GM12875 (cell line): Measurements from ENCODE around the gene TNRC18.

Experiments used
- H3K4me3 ChIP-seq: one replicate; pipeline ENCODE4 v1.5.1; 2011; ENCODE audit warnings: low read depth, low read length, control low read depth
- TF ChIP-seq, protein P1 (sequence below): IDR thresholded peaks from 2 replicates; pipeline ENCODE4 v1.5.1; 2011; ENCODE audit warnings: low read depth, mild to moderate bottlenecking, control low read depth, inconsistent platforms, low read length, moderate library complexity, borderline replicate concordance; ENCODE audit not compliant: insufficient read depth

Gene TNRC18

DNA sequence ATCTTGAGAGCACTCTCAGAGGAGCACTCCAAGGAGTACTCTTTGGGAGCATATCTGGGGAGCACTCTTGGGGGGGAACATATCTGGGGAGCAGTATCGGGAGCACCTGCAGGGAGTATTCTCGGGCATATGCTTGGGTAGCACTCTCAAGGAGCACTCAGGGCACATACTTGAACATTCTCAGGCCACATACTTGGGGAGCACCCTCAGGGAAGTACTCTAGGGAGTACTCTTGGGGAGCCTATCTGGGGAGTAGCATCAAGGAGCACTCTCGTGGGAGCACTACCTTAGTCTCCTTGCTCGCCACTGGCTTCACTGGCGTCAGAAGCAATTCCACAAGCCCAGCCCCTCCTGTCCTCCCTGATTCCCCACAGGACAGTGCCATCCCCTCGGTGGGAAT lies 31.5 kb upstream of the TNRC18 start:
- H3K4me3 ChIP-seq = no peak overlapping the region
- TF ChIP-seq, protein P1, sequence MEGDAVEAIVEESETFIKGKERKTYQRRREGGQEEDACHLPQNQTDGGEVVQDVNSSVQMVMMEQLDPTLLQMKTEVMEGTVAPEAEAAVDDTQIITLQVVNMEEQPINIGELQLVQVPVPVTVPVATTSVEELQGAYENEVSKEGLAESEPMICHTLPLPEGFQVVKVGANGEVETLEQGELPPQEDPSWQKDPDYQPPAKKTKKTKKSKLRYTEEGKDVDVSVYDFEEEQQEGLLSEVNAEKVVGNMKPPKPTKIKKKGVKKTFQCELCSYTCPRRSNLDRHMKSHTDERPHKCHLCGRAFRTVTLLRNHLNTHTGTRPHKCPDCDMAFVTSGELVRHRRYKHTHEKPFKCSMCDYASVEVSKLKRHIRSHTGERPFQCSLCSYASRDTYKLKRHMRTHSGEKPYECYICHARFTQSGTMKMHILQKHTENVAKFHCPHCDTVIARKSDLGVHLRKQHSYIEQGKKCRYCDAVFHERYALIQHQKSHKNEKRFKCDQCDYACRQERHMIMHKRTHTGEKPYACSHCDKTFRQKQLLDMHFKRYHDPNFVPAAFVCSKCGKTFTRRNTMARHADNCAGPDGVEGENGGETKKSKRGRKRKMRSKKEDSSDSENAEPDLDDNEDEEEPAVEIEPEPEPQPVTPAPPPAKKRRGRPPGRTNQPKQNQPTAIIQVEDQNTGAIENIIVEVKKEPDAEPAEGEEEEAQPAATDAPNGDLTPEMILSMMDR = no peak

DNA sequence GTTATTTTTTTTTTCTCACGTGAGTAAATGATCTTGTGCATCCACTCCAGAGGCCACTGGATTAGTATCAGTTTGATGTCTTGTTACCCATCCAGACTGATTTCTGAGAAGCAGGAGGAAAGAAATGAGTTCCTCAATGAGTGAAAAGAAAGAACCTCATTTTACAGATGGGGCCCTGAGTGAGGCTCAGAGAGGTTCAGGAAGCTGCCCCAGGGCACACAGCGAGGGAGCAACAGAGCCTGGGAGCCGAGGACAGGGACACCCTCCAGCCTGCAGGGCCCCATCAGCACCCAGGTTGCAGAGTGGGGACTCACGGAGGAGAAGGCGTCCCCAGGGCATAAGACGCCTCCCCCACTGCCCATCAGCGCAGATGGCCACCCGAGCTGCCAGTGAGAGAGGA lies 30.9 kb upstream of the TNRC18 start:
- TF ChIP-seq, protein P1 = no peak
- no peak overlapping the region for H3K4me3 ChIP-seq

DNA sequence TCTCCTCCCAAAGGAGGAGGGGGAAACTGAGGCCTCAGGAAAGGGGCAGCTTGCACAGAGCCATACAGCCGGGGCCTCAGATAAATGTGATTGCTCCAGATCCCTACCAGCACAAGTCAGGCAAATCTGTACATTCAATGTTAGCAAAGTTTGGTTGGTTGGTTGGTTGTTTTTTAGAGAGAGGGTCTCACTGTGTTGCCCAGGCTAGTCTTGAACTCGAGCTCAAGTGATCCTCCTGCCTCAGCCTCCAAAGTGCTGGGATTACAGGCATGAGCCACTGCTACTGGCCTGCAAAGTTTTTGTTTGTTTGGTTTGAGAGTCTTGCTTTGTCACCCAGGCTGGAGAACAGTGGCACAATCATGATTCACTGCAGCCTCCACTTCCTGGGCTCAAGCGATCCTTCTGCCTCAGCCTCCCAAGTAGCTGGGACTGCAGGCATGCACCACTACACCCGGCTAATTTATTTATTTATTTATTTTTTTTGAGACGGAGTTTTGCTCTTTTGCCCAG lies 30.0 kb upstream of the TNRC18 start:
- H3K4me3 ChIP-seq = no peak overlapping the region
- TF ChIP-seq, protein P1 = no peak

DNA sequence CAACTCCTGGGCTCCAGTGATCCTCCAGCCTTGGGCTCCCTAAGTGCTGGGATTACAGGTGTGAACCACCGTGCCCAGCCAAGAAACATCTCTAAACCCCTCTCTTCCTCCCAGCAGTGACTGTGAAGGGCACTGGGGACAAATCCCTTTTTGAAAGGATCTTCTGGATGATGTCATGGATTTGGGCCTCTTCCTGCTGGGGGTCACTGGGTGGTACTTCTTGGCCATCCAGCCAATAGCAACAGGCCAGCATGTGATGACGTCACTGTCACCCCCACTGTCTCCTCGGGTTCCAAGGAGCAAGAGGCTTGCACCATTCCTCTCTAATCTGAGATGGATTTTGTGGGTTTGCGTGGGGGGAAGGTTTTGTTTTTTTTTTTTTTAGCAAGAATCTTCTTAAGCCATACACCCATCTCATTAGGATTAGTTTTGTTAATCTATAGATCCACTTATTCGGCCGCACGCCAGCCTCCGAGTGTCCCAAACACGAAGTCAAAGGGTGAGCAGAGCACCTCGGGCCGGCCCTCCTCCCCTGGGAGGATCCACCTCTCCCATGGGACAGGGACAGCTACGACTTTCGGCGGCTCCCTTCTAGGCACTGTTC lies 29.4 kb upstream of the TNRC18 start:
- TF ChIP-seq, protein P1 = no peak
- no peak overlapping the region for H3K4me3 ChIP-seq

DNA sequence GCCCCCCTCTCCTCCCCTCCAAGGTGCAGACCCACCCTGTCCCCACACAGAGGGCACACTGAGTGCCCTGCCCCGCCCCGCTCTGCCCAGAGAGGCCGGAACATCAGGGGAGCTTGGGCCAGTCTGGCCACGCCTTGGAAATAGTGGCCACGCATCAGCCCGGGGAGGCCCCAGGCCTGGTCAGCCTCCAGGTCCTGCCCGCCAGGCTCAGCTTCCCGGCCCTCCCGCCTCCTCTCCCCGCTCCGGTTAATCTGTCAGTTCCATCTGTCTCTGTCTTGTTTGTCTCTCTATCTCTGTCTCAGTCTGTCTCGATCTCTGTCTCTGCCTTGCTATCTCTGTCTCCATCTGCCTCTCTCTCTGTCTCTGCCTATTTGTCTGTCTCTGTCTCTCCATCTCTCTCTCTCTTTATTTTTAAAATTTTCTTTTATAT lies 28.9 kb upstream of the TNRC18 start:
- H3K4me3 ChIP-seq = no peak overlapping the region
- TF ChIP-seq, protein P1 = no peak

DNA sequence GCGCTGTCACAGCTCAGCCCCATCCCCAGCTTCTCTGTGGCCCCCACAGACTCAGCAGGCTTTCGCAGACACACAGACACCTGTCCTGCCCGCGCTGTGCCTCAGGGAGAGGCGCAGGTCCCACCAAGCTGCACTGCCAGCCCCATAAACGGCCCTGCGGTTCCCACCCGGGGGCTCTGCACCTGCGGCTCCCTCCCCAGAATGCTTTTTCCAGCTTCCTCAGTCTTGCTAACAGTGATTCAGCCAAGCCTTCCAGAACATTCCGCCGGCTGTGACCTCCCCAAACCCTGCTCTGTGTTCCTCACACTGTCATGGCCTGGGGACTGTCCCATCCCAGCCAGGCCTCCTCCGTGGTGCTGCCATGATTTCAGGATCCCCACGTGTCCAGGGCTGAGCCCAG lies 27.8 kb upstream of the TNRC18 start:
- no peak overlapping the region for H3K4me3 ChIP-seq
- TF ChIP-seq, protein P1 = no peak

DNA sequence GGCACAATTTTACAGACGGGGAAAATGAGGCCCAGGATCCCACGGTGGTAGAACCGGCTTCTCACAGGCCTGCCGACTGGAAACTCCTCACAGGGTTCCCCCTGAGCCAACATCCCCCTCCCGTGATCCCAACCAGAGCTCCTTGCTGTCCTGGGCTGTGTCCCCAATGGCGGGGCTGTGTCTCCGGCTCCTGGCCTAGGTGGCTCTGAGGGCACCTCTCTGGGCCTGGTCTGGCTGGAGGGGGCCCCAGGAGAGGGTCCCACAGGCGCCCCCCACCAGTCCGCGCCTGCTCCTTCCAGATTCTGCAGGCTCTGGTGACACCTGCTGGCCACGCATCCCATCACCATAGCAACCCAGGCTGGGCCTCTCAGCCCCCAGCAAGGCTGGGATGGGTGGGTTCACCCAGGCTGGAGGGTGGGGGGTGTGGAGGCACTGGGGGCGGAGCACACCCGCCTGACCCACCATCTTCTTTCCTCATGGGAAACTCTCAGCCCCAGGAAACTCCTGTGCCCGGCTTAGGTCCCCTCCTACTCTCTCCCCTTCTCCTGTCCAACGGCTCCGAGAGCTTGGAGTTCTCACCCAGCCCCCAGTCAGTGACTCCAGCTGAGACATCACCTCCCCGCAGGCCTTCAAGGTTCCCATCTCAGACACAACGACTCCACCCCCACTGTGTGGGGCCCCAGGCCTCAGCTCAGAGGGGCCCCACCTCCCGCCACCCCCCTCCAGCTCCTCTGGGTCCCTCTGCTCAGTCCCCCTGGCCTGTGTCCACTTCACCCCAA lies 27.1 kb upstream of the TNRC18 start:
- H3K4me3 ChIP-seq = no peak overlapping the region
- TF ChIP-seq, protein P1 = peak; percentile 64
